Upper lobe of left lung (tissue), 6 donors: ENCODE data around the gene ENDOV. TPM values are rescaled to one million over a fixed set of nuclear protein-coding genes. Genes with fewer than 3 reads are reported as not detected.

Experiments used
- ATAC-seq, 2 donors: fragments of 200-7000 bp; cut with Tn5 transposase; one replicate each; pipeline ENCODE4 v1.9.1; 2022; ENCODE audit warnings: mild to moderate bottlenecking in 2 of 2, moderate library complexity in 2 of 2; ENCODE audit not compliant: low FRiP score in 2 of 2
- DNase-seq, 2 donors: peaks; one replicate each; pipeline ENCODE4 v3.0.0-alpha.2; 2019 to 2020
- H3K27ac ChIP-seq, 4 donors: fragments of 200-600 bp; sonication (generic); one replicate each; pipeline ENCODE4 v1.5.1; 2016 to 2019
- H3K27me3 ChIP-seq, 4 donors: fragments of 200-600 bp; sonication (generic); one replicate each; pipeline ENCODE4 v1.5.1; 2017 to 2019
- H3K36me3 ChIP-seq, 4 donors: fragments of 200-600 bp; sonication (generic); one replicate each; pipeline ENCODE4 v1.5.1; 2016 to 2019
- H3K4me1 ChIP-seq, 4 donors: fragments of 200-600 bp; sonication (generic); one replicate each; pipeline ENCODE4 v1.5.1; 2018 to 2019
- H3K4me3 ChIP-seq, 4 donors: fragments of 200-600 bp; sonication (generic); one replicate each; pipeline ENCODE4 v1.5.1; 2017 to 2019; ENCODE audit warnings: mild to moderate bottlenecking in 2 of 4, moderate library complexity in 1 of 4
- H3K9me3 ChIP-seq, 4 donors: fragments of 200-600 bp; sonication (generic); one replicate each; pipeline ENCODE4 v1.5.1; 2018 to 2019
- EP300 ChIP-seq, 4 donors: sonication (generic); formaldehyde crosslinking; IDR thresholded peaks; one replicate each; pipeline ENCODE4 v1.5.1; 2017; ENCODE audit warnings: antibody characterized with exemption in 4 of 4, control low read depth in 2 of 4
- POLR2A ChIP-seq, 4 donors: fragments of 450-650 bp; IDR thresholded peaks; one replicate each; pipeline ENCODE4 v1.5.1; 2016 to 2017; ENCODE audit warnings: antibody characterized with exemption in 4 of 4, mild to moderate bottlenecking in 2 of 4
- POLR2AphosphoS5 ChIP-seq, 2 donors: sonication (generic); formaldehyde crosslinking; IDR thresholded peaks; one replicate each; pipeline ENCODE4 v1.5.1; 2017; ENCODE audit warnings: antibody characterized with exemption in 2 of 2
- WGBS, 2 donors: methylation state at CpG; one replicate each; pipeline ENCODE4 v1.1.5; 2017 to 2018; 5-methylcytosine and 5-hydroxymethylcytosine counted together
- total RNA-seq, 6 donors: library from RNA; depleted of rRNA in 4 of 6; stranded (reverse); fragments of >200 nt in 4 of 6; gene quantifications; one replicate each; pipeline versions ENCODE4 v1.1.0 to v1.2.1, GENCODE V29; 2016 to 2021
- TF ChIP-seq, protein P1 (sequence below), 6 experiments: fragments of 450-650 bp in 4 of 6; fragments of 200-600 bp in 2 of 6; sonication (generic) in 2 of 6; IDR thresholded peaks; one replicate each; pipeline ENCODE4 v1.5.1; 2016 to 2019; ENCODE audit warnings: antibody characterized with exemption in 6 of 6
- donor health status: DM: no; HTN: no; CAD: no; lungs with moderate emphysema.
- donor health status: DM: no; HTN: yes; CAD: no; lungs with severe emphysema.

ENDOV gene
- total RNA-seq, 6 donors from 2014 or later: 16.7 to 93.2 (median 25.6) TPM

DNA sequence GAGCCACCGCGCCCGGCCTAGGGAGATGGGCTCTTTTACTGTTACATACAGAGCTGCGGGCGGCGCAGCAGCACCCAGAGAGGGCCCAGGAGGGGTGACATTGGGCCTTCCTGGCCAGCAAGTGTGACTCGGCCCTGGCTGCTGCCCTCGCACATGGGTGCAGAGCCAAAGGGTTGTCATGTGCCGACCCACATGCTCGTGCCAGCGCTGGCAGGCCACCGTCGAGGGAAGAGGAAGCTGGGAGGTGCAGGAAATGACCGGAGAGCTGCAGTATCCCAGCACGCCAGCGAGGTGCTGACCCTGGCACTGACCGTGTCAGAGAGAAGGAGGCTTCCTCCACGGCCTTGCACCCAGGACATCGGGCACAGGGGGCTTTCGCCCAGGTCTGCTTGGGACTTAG is 8.0 kb downstream of the ENDOV start:
- DNase-seq: no peak
- WGBS, 2 donors: 63 to 97% methylated on average over 6 to 20 of the region's 20 CpGs
- Histone ChIP-seq H3K4me1 (peaks cover 5 to 16% (median 14%) of the 10 kb centered on the region in 4 donors), H3K4me3 (no peak overlapping the region), H3K27me3 (no peaks in the 10 kb centered on the region), H3K9me3 (no peaks in the 10 kb centered on the region), H3K36me3 (peaks cover 0 to 20% (median 4%) of the 10 kb centered on the region in 4 donors), H3K27ac (peak overlapping the region in 1 of 4 donors; percentile 11)
- peak in 1 of 2 donors; percentile 3 for ATAC-seq
- TF ChIP-seq POLR2AphosphoS5 (IDR thresholded peaks at IDR 0.05) (no peak), POLR2A (IDR thresholded peaks at IDR 0.05) (no peak)

GRCh38 chr17:80423536-80424225 is 8.7 kb downstream of the ENDOV start:
- peaks cover 5 to 15% (median 12%) of the 10 kb centered on the region in 4 donors for H3K4me1 ChIP-seq
- no peak for TF ChIP-seq POLR2A (IDR thresholded peaks at IDR 0.05)
- TF ChIP-seq, protein P1, sequence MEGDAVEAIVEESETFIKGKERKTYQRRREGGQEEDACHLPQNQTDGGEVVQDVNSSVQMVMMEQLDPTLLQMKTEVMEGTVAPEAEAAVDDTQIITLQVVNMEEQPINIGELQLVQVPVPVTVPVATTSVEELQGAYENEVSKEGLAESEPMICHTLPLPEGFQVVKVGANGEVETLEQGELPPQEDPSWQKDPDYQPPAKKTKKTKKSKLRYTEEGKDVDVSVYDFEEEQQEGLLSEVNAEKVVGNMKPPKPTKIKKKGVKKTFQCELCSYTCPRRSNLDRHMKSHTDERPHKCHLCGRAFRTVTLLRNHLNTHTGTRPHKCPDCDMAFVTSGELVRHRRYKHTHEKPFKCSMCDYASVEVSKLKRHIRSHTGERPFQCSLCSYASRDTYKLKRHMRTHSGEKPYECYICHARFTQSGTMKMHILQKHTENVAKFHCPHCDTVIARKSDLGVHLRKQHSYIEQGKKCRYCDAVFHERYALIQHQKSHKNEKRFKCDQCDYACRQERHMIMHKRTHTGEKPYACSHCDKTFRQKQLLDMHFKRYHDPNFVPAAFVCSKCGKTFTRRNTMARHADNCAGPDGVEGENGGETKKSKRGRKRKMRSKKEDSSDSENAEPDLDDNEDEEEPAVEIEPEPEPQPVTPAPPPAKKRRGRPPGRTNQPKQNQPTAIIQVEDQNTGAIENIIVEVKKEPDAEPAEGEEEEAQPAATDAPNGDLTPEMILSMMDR (IDR thresholded peaks at IDR 0.05): no peak
- TF ChIP-seq EP300 (IDR thresholded peaks at IDR 0.05): no peak
- TF ChIP-seq POLR2AphosphoS5 (IDR thresholded peaks at IDR 0.05): no peak
- H3K27ac ChIP-seq: peak overlapping the region in 1 of 4 donors; percentile 11
- WGBS, 2 donors: 40 to 86% methylated on average over 1 to 13 of the region's 13 CpGs
- H3K36me3 ChIP-seq: peaks cover 0 to 16% (median 3%) of the 10 kb centered on the region in 4 donors
- no peaks in the 10 kb centered on the region for H3K27me3 ChIP-seq
- DNase-seq (no peak), ATAC-seq (no peak)
- no peaks in the 10 kb centered on the region for H3K9me3 ChIP-seq
- no peak overlapping the region for H3K4me3 ChIP-seq

DNA sequence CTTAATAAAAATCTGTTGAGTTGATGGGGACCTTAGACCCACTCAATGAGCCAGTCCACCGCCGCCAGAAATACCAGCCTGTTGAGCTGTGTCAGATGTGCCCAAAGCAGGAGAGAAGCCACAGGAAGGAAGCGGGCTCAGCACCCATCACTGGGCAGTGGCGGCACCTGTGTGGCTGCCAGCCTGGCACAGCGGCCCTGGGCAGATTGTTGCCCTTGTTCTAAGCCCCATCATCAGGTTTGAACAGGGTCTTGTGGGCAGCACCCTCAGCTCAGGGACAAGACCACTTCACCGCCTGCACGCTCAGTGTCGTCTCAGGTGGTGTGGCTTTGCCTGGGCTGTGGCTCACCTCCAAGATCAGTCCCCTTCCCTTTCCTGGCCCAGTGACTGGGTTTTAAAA is 9.3 kb downstream of the ENDOV start:
- Histone ChIP-seq H3K4me1 (peaks cover 5 to 15% (median 11%) of the 10 kb centered on the region in 4 donors), H3K36me3 (peaks cover 0 to 18% (median 4%) of the 10 kb centered on the region in 4 donors), H3K27ac (no peak overlapping the region), H3K27me3 (no peaks in the 10 kb centered on the region), H3K9me3 (no peaks in the 10 kb centered on the region), H3K4me3 (no peak overlapping the region)
- no peak for DNase-seq
- no peak for ATAC-seq
- no peak for TF ChIP-seq POLR2A (IDR thresholded peaks at IDR 0.05)
- WGBS, 2 donors: 51 to 76% methylated on average over 5 to 8 of the region's 8 CpGs

GRCh38 chr17:80424878-80425765 is 10.2 kb downstream of the ENDOV start:
- no peaks in the 10 kb centered on the region for H3K27me3 ChIP-seq
- peaks cover 5 to 15% (median 11%) of the 10 kb centered on the region in 4 donors for H3K4me1 ChIP-seq
- H3K27ac ChIP-seq: no peak overlapping the region
- H3K4me3 ChIP-seq: no peak overlapping the region
- no peak for ATAC-seq
- no peaks in the 10 kb centered on the region for H3K9me3 ChIP-seq
- 85 to 91% methylated on average over 13 to 19 of the region's 27 CpGs for WGBS, 2 donors
- peaks cover 0 to 17% (median 9%) of the 10 kb centered on the region in 4 donors for H3K36me3 ChIP-seq
- DNase-seq: no peak
- no peak for TF ChIP-seq POLR2A (IDR thresholded peaks at IDR 0.05)

DNA sequence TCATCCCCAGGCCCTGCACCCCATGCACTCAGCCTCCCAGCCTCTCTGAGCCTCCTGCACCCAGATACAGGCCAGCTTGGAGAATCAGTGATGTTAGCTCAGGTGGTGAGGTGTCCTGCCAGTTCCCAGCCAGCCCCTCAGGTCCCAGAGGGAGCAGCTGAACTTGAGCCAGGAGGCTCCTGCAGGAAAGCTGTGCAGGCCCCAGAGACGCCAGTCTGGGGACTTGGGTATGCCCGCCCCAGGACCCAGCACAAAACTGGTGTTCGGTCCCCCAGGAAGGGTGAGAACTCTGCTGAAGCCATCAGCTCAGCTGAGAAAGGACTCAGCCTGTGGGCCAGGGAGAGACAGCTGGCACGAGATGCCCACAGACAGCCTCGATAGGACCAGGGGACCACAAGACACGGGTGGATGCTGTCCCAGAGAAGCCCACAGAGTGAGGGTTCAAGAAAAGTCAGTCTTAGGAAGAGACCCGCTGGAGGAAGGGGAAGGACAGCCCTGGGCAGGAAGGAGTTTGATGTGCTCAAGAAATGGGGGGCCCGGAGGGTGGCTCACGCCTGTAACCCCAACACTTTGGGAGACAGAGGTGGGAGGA is 11.0 kb downstream of the ENDOV start:
- DNase-seq (no peak), ATAC-seq (no peak)
- WGBS, 2 donors: 88 to 91% methylated on average over 9 of the region's 9 CpGs
- Histone ChIP-seq H3K27me3 (no peaks in the 10 kb centered on the region), H3K27ac (no peak overlapping the region), H3K36me3 (peaks cover 0 to 18% (median 10%) of the 10 kb centered on the region in 4 donors), H3K4me3 (no peak overlapping the region), H3K9me3 (no peaks in the 10 kb centered on the region), H3K4me1 (peaks cover 5 to 15% (median 11%) of the 10 kb centered on the region in 4 donors)
- TF ChIP-seq EP300 (IDR thresholded peaks at IDR 0.05): no peak
- TF ChIP-seq POLR2AphosphoS5 (IDR thresholded peaks at IDR 0.05): no peak
- TF ChIP-seq POLR2A (IDR thresholded peaks at IDR 0.05): no peak
- TF ChIP-seq, protein P1 (IDR thresholded peaks at IDR 0.05): no peak
